H1 (cell line): ENCODE data around the gene MMP17. TPM values are rescaled to one million over a fixed set of nuclear protein-coding genes. Genes with fewer than 3 reads are reported as not detected.

Experiments
- CTCF ChIA-PET: fragments of 300-600 bp; sonication (Branson Sonifier 250); formaldehyde crosslinking; loops from one replicate; lab custom pipeline; 2021; ENCODE audit not compliant: partially characterized antibody; lab: Charles Lee
- POLR2A ChIA-PET: fragments of 300-600 bp; sonication (Branson Sonifier 250); formaldehyde crosslinking; loops from one replicate; lab custom pipeline; 2021; ENCODE audit warnings: inconsistent platforms; ENCODE audit not compliant: partially characterized antibody; lab: Charles Lee
- DNase-seq, 2 experiments: peaks; one replicate each; pipeline versions ENCODE4 v3.0.0 to v3.0.0-alpha.2; 2010 to 2022; ENCODE audit warnings: low spot score in 2 of 2, low read depth in 1 of 2, mixed read lengths in 1 of 2
- FAIRE-seq: peaks from 2 replicates; lab custom pipeline; 2011; peaks lifted over from hg19 to GRCh38; lab: Jason Lieb, UNC
- H2AFZ ChIP-seq: 2 replicates; pipeline ENCODE4 v1.8.1; 2012; ENCODE audit warnings: low read length, inconsistent platforms
- H2AK5ac ChIP-seq: 2 replicates; pipeline ENCODE4 v1.6.1; 2013; ENCODE audit warnings: low read depth, low read length
- H2BK120ac ChIP-seq: replicated peaks from 2 replicates; pipeline ENCODE3; 2013; ENCODE audit warnings: low read depth, low read length, inconsistent platforms
- H2BK12ac ChIP-seq: 2 replicates; pipeline ENCODE4 v1.6.1; 2013; ENCODE audit warnings: low read depth, low read length
- H2BK15ac ChIP-seq: 2 replicates; pipeline ENCODE4 v1.6.1; 2013; ENCODE audit warnings: low read length
- H2BK20ac ChIP-seq: 2 replicates; pipeline ENCODE4 v1.6.1; 2013; ENCODE audit warnings: low read length
- H2BK5ac ChIP-seq: 2 replicates; pipeline ENCODE4 v1.6.1; 2013; ENCODE audit warnings: low read depth, low read length
- H3K14ac ChIP-seq: 2 replicates; pipeline ENCODE4 v1.6.1; 2013; ENCODE audit warnings: inconsistent platforms; ENCODE audit not compliant: insufficient read length
- H3K18ac ChIP-seq: 2 replicates; pipeline ENCODE4 v1.6.1; 2013; ENCODE audit warnings: low read length; ENCODE audit errors: extremely low read depth
- H3K23ac ChIP-seq: 2 replicates; pipeline ENCODE4 v1.6.1; 2013; ENCODE audit warnings: inconsistent platforms; ENCODE audit not compliant: insufficient read length
- H3K23me2 ChIP-seq: 2 replicates; pipeline ENCODE4 v1.6.1; 2013; ENCODE audit warnings: low read depth, low read length
- H3K27ac ChIP-seq: 2 replicates; pipeline ENCODE4 v1.6.1; 2011; ENCODE audit warnings: low read depth, low read length, inconsistent platforms
- H3K27me3 ChIP-seq, 4 experiments: replicated peaks in 1 of 4; 1 replicate in 1 of 4; 2 replicates in 3 of 4; pipeline versions ENCODE4 v1.6.1 to v1.8.1; 2011 to 2013; ENCODE audit warnings: low read length in 3 of 4, mild to moderate bottlenecking in 3 of 4, inconsistent platforms in 2 of 4, mixed read lengths in 2 of 4, moderate library complexity in 1 of 4; ENCODE audit not compliant: control insufficient read depth in 3 of 4, insufficient read depth in 3 of 4; ENCODE audit errors: extremely low read depth in 1 of 4
- H3K36me3 ChIP-seq, 4 experiments: 2 replicates each; pipeline versions ENCODE4 v1.6.1 to v1.8.1; 2011 to 2013; ENCODE audit warnings: mild to moderate bottlenecking in 4 of 4, low read length in 3 of 4, moderate library complexity in 2 of 4, control low read depth in 1 of 4, inconsistent platforms in 1 of 4; ENCODE audit not compliant: insufficient read depth in 4 of 4, control insufficient read depth in 2 of 4
- H3K4ac ChIP-seq: replicated peaks from 2 replicates; pipeline ENCODE3; 2013; ENCODE audit warnings: low read length, low read depth, mixed read lengths, inconsistent platforms; ENCODE audit not compliant: insufficient read length
- H3K4me1 ChIP-seq, 4 experiments: replicated peaks in 1 of 4; 1 replicate in 1 of 4; 2 replicates in 3 of 4; pipeline versions ENCODE4 v1.6.1 to v1.8.1; 2011 to 2013; ENCODE audit warnings: low read length in 3 of 4, inconsistent platforms in 2 of 4, mixed read lengths in 1 of 4; ENCODE audit not compliant: insufficient read depth in 4 of 4, control insufficient read depth in 3 of 4
- H3K4me2 ChIP-seq, 2 experiments: 2 replicates each; pipeline versions ENCODE4 v1.6.1 to v1.8.1; 2011 to 2013; ENCODE audit warnings: low read depth in 2 of 2, low read length in 2 of 2, control low read depth in 1 of 2, inconsistent platforms in 1 of 2, mild to moderate bottlenecking in 1 of 2; ENCODE audit not compliant: insufficient read depth in 1 of 2
- H3K4me3 ChIP-seq, 4 experiments: fragments of 200-600, 300-600 bp in 1 of 4; sonication (generic), shearing (Covaris generic), sonication (Bioruptor Twin) in 1 of 4; 2 replicates each; pipeline versions ENCODE4 v1.5.1 to v1.8.1; 2011 to 2016; ENCODE audit warnings: low read length in 4 of 4, low read depth in 3 of 4, control low read depth in 2 of 4, inconsistent platforms in 2 of 4, mild to moderate bottlenecking in 2 of 4, mixed read lengths in 1 of 4, moderate library complexity in 1 of 4; ENCODE audit not compliant: insufficient read depth in 2 of 4; ENCODE audit errors: extremely low read depth in 1 of 4
- H3K56ac ChIP-seq: replicated peaks from 2 replicates; pipeline ENCODE3; 2013; ENCODE audit warnings: low read depth, mild to moderate bottlenecking, mixed read lengths, low read length, inconsistent platforms; ENCODE audit not compliant: insufficient read length
- H3K79me1 ChIP-seq: 2 replicates; pipeline ENCODE4 v1.6.1; 2013; ENCODE audit warnings: low read depth, low read length, control low read depth
- H3K79me2 ChIP-seq, 2 experiments: 2 replicates each; pipeline versions ENCODE4 v1.6.1 to v1.8.1; 2012 to 2013; ENCODE audit warnings: low read length in 2 of 2, mild to moderate bottlenecking in 2 of 2, inconsistent platforms in 1 of 2; ENCODE audit not compliant: insufficient read depth in 2 of 2, control insufficient read depth in 1 of 2
- H3K9ac ChIP-seq, 4 experiments: replicated peaks in 1 of 4; 1 replicate in 1 of 4; 2 replicates in 3 of 4; pipeline versions ENCODE4 v1.6.1 to v1.8.1; 2011 to 2013; ENCODE audit warnings: low read depth in 3 of 4, low read length in 3 of 4, control low read depth in 2 of 4, mild to moderate bottlenecking in 2 of 4, moderate library complexity in 2 of 4, inconsistent platforms in 1 of 4; ENCODE audit errors: extremely low read depth in 1 of 4
- H3K9me3 ChIP-seq, 2 experiments: 2 replicates each; pipeline versions ENCODE4 v1.6.1 to v1.8.1; 2012 to 2013; ENCODE audit warnings: mild to moderate bottlenecking in 2 of 2, moderate library complexity in 2 of 2, control low read depth in 1 of 2, inconsistent platforms in 1 of 2, low read depth in 1 of 2, low read length in 1 of 2, mixed read lengths in 1 of 2; ENCODE audit not compliant: insufficient read depth in 2 of 2
- H4K20me1 ChIP-seq, 2 experiments: replicated peaks in 1 of 2; 2 replicates each; pipeline versions ENCODE3 to v1.8.1; 2011 to 2013; ENCODE audit warnings: inconsistent platforms in 2 of 2, low read length in 2 of 2, mild to moderate bottlenecking in 1 of 2; ENCODE audit not compliant: insufficient read depth in 2 of 2, control insufficient read depth in 1 of 2
- H4K5ac ChIP-seq: 2 replicates; pipeline ENCODE4 v1.6.1; 2013; ENCODE audit warnings: low read length, low read depth, mixed read lengths, inconsistent platforms; ENCODE audit not compliant: insufficient read length
- H4K8ac ChIP-seq: 2 replicates; pipeline ENCODE4 v1.8.0; 2013; ENCODE audit warnings: mild to moderate bottlenecking, moderate library complexity, low read length, inconsistent platforms; ENCODE audit not compliant: insufficient read depth; ENCODE audit errors: extremely low read depth
- H4K91ac ChIP-seq: replicated peaks from 2 replicates; pipeline ENCODE3; 2013; ENCODE audit warnings: low read length, mixed read lengths, inconsistent platforms; ENCODE audit not compliant: insufficient read length
- ASH2L ChIP-seq: fragments of 200-600, 300-600 bp; sonication (generic); IDR thresholded peaks from one replicate; pipeline ENCODE4 v1.7.1; 2017; ENCODE audit warnings: low read length
- CEBPB ChIP-seq: IDR thresholded peaks from 2 replicates; pipeline ENCODE4 v1.6.1; 2012; ENCODE audit warnings: low read depth, low read length
- CREB1 ChIP-seq: IDR thresholded peaks from 2 replicates; pipeline ENCODE4 v1.6.1; 2012; ENCODE audit warnings: inconsistent platforms
- CTBP2 ChIP-seq: IDR thresholded peaks from 2 replicates; pipeline ENCODE4 v1.7.0; 2011; ENCODE audit warnings: borderline replicate concordance, mild to moderate bottlenecking, moderate library complexity, mixed read lengths, low read length; ENCODE audit not compliant: insufficient read depth, insufficient read length
- FOSL1 ChIP-seq: IDR thresholded peaks from 2 replicates; pipeline ENCODE4 v1.6.1; 2011; ENCODE audit warnings: mild to moderate bottlenecking, low read depth, low read length, moderate library complexity; ENCODE audit not compliant: insufficient read depth
- GTF2F1 ChIP-seq: IDR thresholded peaks from 2 replicates; pipeline ENCODE4 v1.6.1; 2012; ENCODE audit warnings: low read depth, low read length, improper control_type of control experiment, borderline replicate concordance
- MAFK ChIP-seq: IDR thresholded peaks from 2 replicates; pipeline ENCODE4 v1.6.1; 2012; ENCODE audit warnings: low read depth, mild to moderate bottlenecking, improper control_type of control experiment, low read length
- PHF8 ChIP-seq: fragments of 200-600 bp; sonication (generic); conservative IDR thresholded peaks from 2 replicates; pipeline ENCODE4 v1.7.1; 2012; ENCODE audit warnings: low read depth, mild to moderate bottlenecking, inconsistent platforms, low read length, moderate library complexity
- POLR2A ChIP-seq, 2 experiments: IDR thresholded peaks; 1 replicate in 1 of 2; 2 replicates in 1 of 2; pipeline ENCODE4 v1.6.1; 2011; ENCODE audit warnings: low read depth in 2 of 2, low read length in 2 of 2, mild to moderate bottlenecking in 2 of 2; ENCODE audit errors: control extremely low read depth in 1 of 2
- POU5F1 ChIP-seq: IDR thresholded peaks from 2 replicates; pipeline ENCODE4 v1.6.1; 2011; ENCODE audit warnings: low read depth, mild to moderate bottlenecking, low read length, moderate library complexity
- SP1 ChIP-seq: IDR thresholded peaks from 2 replicates; pipeline ENCODE4 v1.6.1; 2011; ENCODE audit warnings: low read depth, low read length
- SP4 ChIP-seq: IDR thresholded peaks from 2 replicates; pipeline ENCODE4 v1.6.1; 2012; ENCODE audit warnings: low read length, inconsistent platforms
- TAF1 ChIP-seq: IDR thresholded peaks from 2 replicates; pipeline ENCODE4 v1.6.1; 2011; ENCODE audit warnings: mild to moderate bottlenecking, low read depth, low read length
- TAF7 ChIP-seq: optimal IDR thresholded peaks from 2 replicates; pipeline ENCODE3; 2011; ENCODE audit warnings: low read depth, mild to moderate bottlenecking, inconsistent platforms, low read length, moderate library complexity, borderline replicate concordance
- TEAD4 ChIP-seq: IDR thresholded peaks from 2 replicates; pipeline ENCODE4 v1.6.1; 2012; ENCODE audit warnings: low read depth, low read length, inconsistent platforms, mixed read lengths
- WGBS, 2 experiments: shearing (Covaris generic) in 1 of 2; methylation state at CpG; one replicate each; pipeline versions ENCODE4 v1.1.6 to v1.1.7; 2013 to 2015; ENCODE audit warnings: low lambda C conversion rate in 2 of 2, mixed read lengths in 2 of 2, inconsistent platforms in 1 of 2, low coverage in 1 of 2, missing lambda C conversion rate in 1 of 2; ENCODE audit not compliant: insufficient replicate concordance in 2 of 2, insufficient coverage in 1 of 2, insufficient read length in 1 of 2; ENCODE audit errors: extremely low coverage in 1 of 2, missing lambda C conversion rate in 1 of 2; 5-methylcytosine and 5-hydroxymethylcytosine counted together
- polyA plus RNA-seq, 7 experiments: library from polyadenylated mRNA; depleted of rRNA in 3 of 7; stranded (reverse) in 5 of 7; unstranded in 2 of 7; fragments of >200 nt in 5 of 7; fragments of 200-250 nt in 2 of 7; gene quantifications; 1 replicate in 5 of 7; 2 replicates in 1 of 7; 4 replicates in 1 of 7; pipeline versions ENCODE4 v1.2.1 to v1.2.3, GENCODE V29; 2011 to 2013; ENCODE audit warnings: missing spikeins in 2 of 7, mixed read lengths in 2 of 7
- total RNA-seq: library from RNA; stranded (reverse); fragmentation: NEBNext Ultra II Directional; extraction: Animal tissue kit (Norgen Biotek cat#: 25700); gene quantifications from 2 replicates; pipeline ENCODE4 v1.2.1, GENCODE V29; 2021

Gene MMP17
- total and polyA plus RNA-seq, 2 of the 8 experiments (the other 6 are each of a cell fraction or from before 2014, with no cell fraction given): 41.3 to 53.8 TPM

DNA sequence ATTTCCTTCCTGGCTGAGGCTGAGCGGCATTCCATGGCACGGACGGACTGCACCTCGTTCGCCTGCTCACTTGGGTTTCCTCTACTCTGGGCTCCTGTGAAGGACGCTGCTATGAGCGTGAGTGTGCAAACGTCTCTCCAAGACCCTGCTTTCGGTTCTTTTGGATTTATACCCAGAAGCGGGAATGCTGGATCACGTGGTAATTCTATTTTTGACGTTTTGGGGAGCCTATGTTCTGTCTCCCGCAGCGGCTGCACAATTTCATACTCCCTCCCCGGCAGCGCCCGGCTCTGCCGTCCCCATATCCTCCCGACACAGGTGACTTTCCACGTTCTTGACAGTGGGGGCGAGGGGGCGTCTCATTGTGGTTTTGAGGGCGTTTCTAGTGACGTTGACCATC lies 20.6 kb downstream of the MMP17 start:
- ChIA-PET CTCF (no interaction called here), POLR2A (no interaction called here)
- H3K79me2 ChIP-seq: no peaks in the 10 kb centered on the region
- no peak overlapping the region for H2BK12ac ChIP-seq
- H3K4me1 ChIP-seq: peaks cover 0 to 3% (median under 1%) of the 10 kb centered on the region in 4 experiments; a peak in 2 of 7 replicates
- DNase-seq: no peak
- no peak overlapping the region for H3K27ac ChIP-seq
- H2BK5ac ChIP-seq: no peak overlapping the region
- H3K36me3 ChIP-seq: peaks cover 0 to 46% (median 8%) of the 10 kb centered on the region in 4 experiments; a peak in 6 of 8 replicates
- no peak overlapping the region for H3K4me2 ChIP-seq
- no peak overlapping the region for H4K8ac ChIP-seq
- H3K79me1 ChIP-seq: no peaks in the 10 kb centered on the region
- no peak overlapping the region for H3K18ac ChIP-seq
- no peak overlapping the region for H3K4me3 ChIP-seq
- no peaks in the 10 kb centered on the region for H3K27me3 ChIP-seq
- H2AFZ ChIP-seq: no peak overlapping the region
- no peak overlapping the region for H4K91ac ChIP-seq
- H2BK120ac ChIP-seq: no peak overlapping the region
- no peak overlapping the region for H3K14ac ChIP-seq
- H3K4ac ChIP-seq: no peak overlapping the region
- 89% methylated on average over 24 of the region's 24 CpGs; no CpG with 5 or more reads in 1 of the 2 experiments for WGBS, 2 experiments
- H3K23ac ChIP-seq: no peak overlapping the region
- H3K56ac ChIP-seq: no peak overlapping the region
- no peak for FAIRE-seq
- H3K23me2 ChIP-seq: no peaks in the 10 kb centered on the region
- no peak for TF ChIP-seq CREB1
- no peak for TF ChIP-seq CEBPB
- TF ChIP-seq TAF7: no peak
- TF ChIP-seq CTBP2: no peak
- TF ChIP-seq POLR2A (IDR thresholded peaks at IDR 0.05; ENCODE audit: control extremely low read depth in 1 of 2, low read depth in 2 of 2, low read length in 2 of 2): no peak
- TF ChIP-seq TEAD4: no peak
- TF ChIP-seq ASH2L: no peak
- no peak for TF ChIP-seq GTF2F1
- TF ChIP-seq SP4: no peak
- no peak for TF ChIP-seq TAF1
- TF ChIP-seq POU5F1: no peak
- TF ChIP-seq PHF8: no peak
- TF ChIP-seq FOSL1: no peak
- TF ChIP-seq SP1: no peak
- no peak for TF ChIP-seq MAFK
- TF ChIP-seq, all 59 proteins: peak for 0
- Histone ChIP-seq H4K5ac (no peak overlapping the region), H3K9ac (no peak overlapping the region), H2AK5ac (no peak overlapping the region), H3K9me3 (no peaks in the 10 kb centered on the region), H4K20me1 (peaks cover 0 to 7% of the 10 kb centered on the region in 2 experiments), H2BK15ac (no peak overlapping the region), H2BK20ac (no peak overlapping the region)
